MV-4-11 (cell line): ENCODE results near the gene SIRPB2.

ENCODE experiments used
- DNase-seq: peaks from one replicate; lab custom pipeline; 2025; lab: John Stamatoyannopoulos, UW

The SIRPB2 gene

GRCh38 chr20:1471242-1471641 lies 20.0 kb downstream of the SIRPB2 start:
- no peak for DNase-seq

GRCh38 chr20:1469925-1470571 lies 21.2 kb downstream of the SIRPB2 start:
- peak; percentile 10 for DNase-seq

- no peak for DNase-seq
These were observed 21.8 kb downstream of the SIRPB2 start for GRCh38 chr20:1469306-1469905.

- DNase-seq: no peak
These were observed 23.0 kb downstream of the SIRPB2 start for GRCh38 chr20:1468117-1468624.

GRCh38 chr20:1467355-1468116 lies 23.7 kb downstream of the SIRPB2 start:
- DNase-seq: peak; percentile 96

GRCh38 chr20:1467082-1467354 lies 24.2 kb downstream of the SIRPB2 start:
- no peak for DNase-seq

- peak; percentile 86 for DNase-seq
These were observed 24.8 kb downstream of the SIRPB2 start, which contains the start of gene NSFL1C for GRCh38 chr20:1466211-1467081. NSFL1C (minus strand) TSS chr20:1466849; CDS start chr20:1466824, 25 bp downstream.

GRCh38 chr20:1465470-1466210 lies 25.6 kb downstream of the SIRPB2 start:
- DNase-seq: no peak

- DNase-seq: peak; percentile 74
These were observed 27.1 kb downstream of the SIRPB2 start for GRCh38 chr20:1463971-1464570.

- DNase-seq: peak; percentile 35
These were observed 28.4 kb downstream of the SIRPB2 start for GRCh38 chr20:1462834-1463233.

- no peak for DNase-seq
These were observed 29.2 kb downstream of the SIRPB2 start for GRCh38 chr20:1462001-1462400.

- no peak for DNase-seq
These were observed 30.9 kb downstream of the SIRPB2 start for GRCh38 chr20:1460275-1460674.

- no peak for DNase-seq
These were observed 33.2 kb downstream of the SIRPB2 start for GRCh38 chr20:1457992-1458391.

GRCh38 chr20:1456300-1456699 lies 34.9 kb downstream of the SIRPB2 start:
- DNase-seq: no peak

GRCh38 chr20:1450926-1451491 lies 40.2 kb downstream of the SIRPB2 start:
- no peak for DNase-seq

GRCh38 chr20:1449370-1449769 lies 41.9 kb downstream of the SIRPB2 start:
- no peak for DNase-seq

- DNase-seq: no peak
These were observed 43.1 kb downstream of the SIRPB2 start for GRCh38 chr20:1448081-1448620.

GRCh38 chr20:1446536-1446935 lies 44.7 kb downstream of the SIRPB2 start:
- DNase-seq: no peak

GRCh38 chr20:1443085-1443484 lies 48.1 kb downstream of the SIRPB2 start:
- no peak for DNase-seq

GRCh38 chr20:1442304-1442703 lies 48.9 kb downstream of the SIRPB2 start:
- DNase-seq: no peak
